ENCODE measurements around the gene HDDC2. TPM values are rescaled to one million over a fixed set of nuclear protein-coding genes. Genes with fewer than 3 reads are reported as not detected.

Gene HDDC2
- 48.5 and 73.4 TPM in 2 replicates for total RNA-seq

GRCh38 chr6:125301435-125302391, at the start of gene HDDC2:
TSS of gene HDDC2 (minus strand) at chr6:125301967. CDS start at chr6:125301932, 35 bp downstream.

Other genes starting within 250 kb of the HDDC2 start
- 0.96 and 5.2 TPM in 2 replicates for gene TPD52L1, start 148.2 kb downstream of the HDDC2 start, total RNA-seq